Activated CD8-positive, alpha-beta memory T cell treated with anti-CD3 and anti-CD28 coated beads, Interleukin-2, amount 50 U/mL, for 48 hours (primary cell): ENCODE data around the gene PSMD7.
"Not testable (repeated sequence)": the region's sequence is repeated elsewhere in the genome, so short reads cannot be mapped to it uniquely, and the experiment has no call there.

ENCODE experiments used
- DNase-seq: peaks from one replicate; pipeline ENCODE4 v3.0.0-alpha.2; 2020

Gene PSMD7

GRCh38 chr16:74298104-74298503 is 1.5 kb downstream of the PSMD7 start:
- DNase-seq = no peak

GRCh38 chr16:74302341-74302740 is 5.7 kb downstream of the PSMD7 start:
- no peak for DNase-seq

- DNase-seq = no peak
Measured at GRCh38 chr16:74304164-74304834, 7.7 kb downstream of the PSMD7 start.

- DNase-seq = no peak
Measured at GRCh38 chr16:74304835-74305176, 8.2 kb downstream of the PSMD7 start.

- no peak for DNase-seq
Measured at GRCh38 chr16:74305281-74305680, 8.7 kb downstream of the PSMD7 start.

GRCh38 chr16:74305978-74306784 is 9.6 kb downstream of the PSMD7 start:
- no peak for DNase-seq

- no peak for DNase-seq
Measured at GRCh38 chr16:74307383-74307782, 10.8 kb downstream of the PSMD7 start.

GRCh38 chr16:74309789-74310781 is 13.5 kb downstream of the PSMD7 start:
- no peak for DNase-seq

GRCh38 chr16:74315059-74315458 is 18.4 kb downstream of the PSMD7 start:
- DNase-seq = no peak

- DNase-seq = no peak
Measured at GRCh38 chr16:74320707-74321106, 24.1 kb downstream of the PSMD7 start.

GRCh38 chr16:74321356-74321755 is 24.7 kb downstream of the PSMD7 start:
- DNase-seq = no peak

- no peak for DNase-seq
Measured at GRCh38 chr16:74322301-74322710, 25.7 kb downstream of the PSMD7 start.

- not testable (repeated sequence) for DNase-seq
Measured at GRCh38 chr16:74324777-74325176, 28.2 kb downstream of the PSMD7 start.

- no peak for DNase-seq
Measured at GRCh38 chr16:74325641-74326040, 29.0 kb downstream of the PSMD7 start.

- not testable (repeated sequence) for DNase-seq
Measured at GRCh38 chr16:74328346-74328745, 31.7 kb downstream of the PSMD7 start.

GRCh38 chr16:74332469-74332868 is 35.9 kb downstream of the PSMD7 start:
- not testable (repeated sequence) for DNase-seq

- not testable (repeated sequence) for DNase-seq
Measured at GRCh38 chr16:74337506-74337905, 40.9 kb downstream of the PSMD7 start.

- DNase-seq = not testable (repeated sequence)
Measured at GRCh38 chr16:74339226-74339625, 42.6 kb downstream of the PSMD7 start.

- DNase-seq = not testable (repeated sequence)
Measured at GRCh38 chr16:74353038-74353437, 56.4 kb downstream of the PSMD7 start.
